Esophagus squamous epithelium (tissue), 5 donors: Measurements from ENCODE around the gene FBXO31. TPM values are rescaled to one million over a fixed set of nuclear protein-coding genes. Genes with fewer than 3 reads are reported as not detected.

Experiments used
- DNase-seq: peaks from one replicate; lab custom pipeline; 2025; lab: John Stamatoyannopoulos, UW
- H3K27ac ChIP-seq, 4 donors: fragments of 200-600 bp; sonication (generic); one replicate each; pipeline ENCODE4 v1.5.1; 2016 to 2019; ENCODE audit warnings: mild to moderate bottlenecking in 1 of 4
- H3K27me3 ChIP-seq, 4 donors: fragments of 200-600 bp; sonication (generic); 1 replicate in 3 of 4; 2 replicates in 1 of 4; pipeline versions ENCODE4 v1.5.1 to v1.6.0; 2017 to 2021; ENCODE audit warnings: antibody characterized with exemption in 1 of 4
- H3K36me3 ChIP-seq, 3 donors: fragments of 200-600 bp; sonication (generic); one replicate each; pipeline ENCODE4 v1.5.1; 2016 to 2019
- H3K4me1 ChIP-seq, 3 donors: fragments of 200-600 bp; sonication (generic); one replicate each; pipeline ENCODE4 v1.5.1; 2017 to 2019
- H3K4me3 ChIP-seq, 4 donors: fragments of 200-600 bp; sonication (generic); 1 replicate in 3 of 4; 2 replicates in 1 of 4; pipeline ENCODE4 v1.5.1; 2016 to 2019; ENCODE audit warnings: mild to moderate bottlenecking in 2 of 4, moderate library complexity in 1 of 4
- H3K9me3 ChIP-seq, 3 donors: fragments of 200-600 bp; sonication (generic); one replicate each; pipeline ENCODE4 v1.5.1; 2016 to 2019
- CTCF ChIP-seq, 6 experiments: fragments of 450-650 bp in 4 of 6; fragments of 200-600 bp in 2 of 6; sonication (generic) in 2 of 6; IDR thresholded peaks; one replicate each; pipeline ENCODE4 v1.5.1; 2016 to 2019; ENCODE audit warnings: antibody characterized with exemption in 6 of 6, mild to moderate bottlenecking in 4 of 6, moderate library complexity in 4 of 6
- POLR2A ChIP-seq, 4 donors: fragments of 450-650 bp; IDR thresholded peaks; one replicate each; pipeline ENCODE4 v1.6.1; 2017; ENCODE audit warnings: antibody characterized with exemption in 4 of 4, mild to moderate bottlenecking in 4 of 4, moderate library complexity in 3 of 4
- WGBS, 2 donors: methylation state at CpG; one replicate each; pipeline ENCODE4 v1.1.5; 2018; 5-methylcytosine and 5-hydroxymethylcytosine counted together
- intact Hi-C: fragments of 100-400 bp; cut with DNase I; formaldehyde crosslinking; loops from one replicate; pipeline ENCODE4 v1.15.0; 2022
- total RNA-seq, 4 donors: library from RNA; depleted of rRNA; stranded (reverse); fragments of >200 nt; gene quantifications; one replicate each; pipeline ENCODE4 v1.1.0, GENCODE V29; 2016
- donor health status: DM: yes; HTN: yes; CAD: no.

The FBXO31 gene
- total RNA-seq, 4 donors from 2014 or later: 18.3 to 43.7 (median 21.2) TPM

DNA sequence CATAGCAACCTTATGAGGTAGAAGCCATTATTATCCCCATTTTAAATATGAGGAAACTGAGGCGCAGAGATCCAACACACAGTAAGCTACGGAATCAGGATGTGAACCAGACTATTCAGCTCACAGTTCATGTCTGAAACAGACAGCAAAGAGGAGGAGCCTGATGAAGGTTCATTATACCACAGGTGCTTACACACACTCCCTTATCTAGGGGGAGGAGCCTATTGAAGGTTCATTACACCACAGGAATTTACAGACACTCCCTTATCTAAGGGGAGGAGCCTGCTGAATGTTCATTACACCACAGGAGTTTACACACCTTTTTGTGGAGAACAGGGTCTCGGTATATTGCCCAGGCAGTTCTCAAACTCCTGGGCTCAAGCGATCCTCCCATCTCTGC, 88.3 kb downstream of the FBXO31 start:
- no peak for TF ChIP-seq CTCF (IDR thresholded peaks at IDR 0.05)
- TF ChIP-seq POLR2A (IDR thresholded peaks at IDR 0.05): no peak
- H3K4me1 ChIP-seq: no peaks in the 10 kb centered on the region
- intact Hi-C loops: no loop called here
- DNase-seq: no peak
- no peak overlapping the region for H3K27ac ChIP-seq
- WGBS, 2 donors: 62 to 69% methylated on average over 4 of the region's 4 CpGs
- no peak overlapping the region for H3K4me3 ChIP-seq
- H3K27me3 ChIP-seq: no peaks in the 10 kb centered on the region
- H3K9me3 ChIP-seq: peaks cover 0 to 4% (median 0%) of the 10 kb centered on the region in 3 donors
- no peaks in the 10 kb centered on the region for H3K36me3 ChIP-seq

- 88 to 99% methylated on average over 3 of the region's 3 CpGs for WGBS, 2 donors
- no peak overlapping the region for H3K27ac ChIP-seq
- H3K27me3 ChIP-seq: no peaks in the 10 kb centered on the region
- no peaks in the 10 kb centered on the region for H3K4me1 ChIP-seq
- peaks cover 0 to 4% (median 0%) of the 10 kb centered on the region in 3 donors for H3K9me3 ChIP-seq
- TF ChIP-seq POLR2A (IDR thresholded peaks at IDR 0.05) (no peak), CTCF (IDR thresholded peaks at IDR 0.05) (no peak)
- intact Hi-C loops: no loop called here
- no peak overlapping the region for H3K4me3 ChIP-seq
- no peaks in the 10 kb centered on the region for H3K36me3 ChIP-seq
- no peak for DNase-seq
Observed at GRCh38 chr16:87293990-87294389, 89.6 kb downstream of the FBXO31 start.

GRCh38 chr16:87291944-87292343, 91.6 kb downstream of the FBXO31 start:
- H3K4me1 ChIP-seq: no peaks in the 10 kb centered on the region
- TF ChIP-seq POLR2A (IDR thresholded peaks at IDR 0.05) (no peak), CTCF (IDR thresholded peaks at IDR 0.05) (no peak)
- no peaks in the 10 kb centered on the region for H3K36me3 ChIP-seq
- no peak for DNase-seq
- WGBS, 2 donors: 64 to 78% methylated on average over 3 to 6 of the region's 6 CpGs
- H3K4me3 ChIP-seq: no peak overlapping the region
- H3K9me3 ChIP-seq: peaks cover 0 to 4% (median 0%) of the 10 kb centered on the region in 3 donors
- H3K27ac ChIP-seq: no peak overlapping the region
- intact Hi-C loops: no loop called here
- no peaks in the 10 kb centered on the region for H3K27me3 ChIP-seq

- no peak overlapping the region for H3K4me3 ChIP-seq
- 67 to 68% methylated on average over 7 of the region's 7 CpGs for WGBS, 2 donors
- H3K27me3 ChIP-seq: no peaks in the 10 kb centered on the region
- intact Hi-C loops: loop anchor here (10.0 kb wide), 1 partner anchor 724 kb away; the partner anchor contains the start of gene FOXC2
- H3K36me3 ChIP-seq: no peaks in the 10 kb centered on the region
- H3K9me3 ChIP-seq: peaks cover 0 to 4% (median 0%) of the 10 kb centered on the region in 3 donors
- no peak for DNase-seq
- H3K27ac ChIP-seq: no peak overlapping the region
- TF ChIP-seq POLR2A (IDR thresholded peaks at IDR 0.05): no peak
- no peak for TF ChIP-seq CTCF (IDR thresholded peaks at IDR 0.05)
- H3K4me1 ChIP-seq: no peaks in the 10 kb centered on the region
Observed at GRCh38 chr16:87288753-87289362, 94.7 kb downstream of the FBXO31 start.

- Histone ChIP-seq H3K9me3 (peaks cover 0 to under 1% (median 0%) of the 10 kb centered on the region in 3 donors), H3K4me3 (no peak overlapping the region), H3K27me3 (no peaks in the 10 kb centered on the region), H3K27ac (no peak overlapping the region), H3K4me1 (no peaks in the 10 kb centered on the region), H3K36me3 (no peaks in the 10 kb centered on the region)
- no peak for DNase-seq
- TF ChIP-seq CTCF (IDR thresholded peaks at IDR 0.05) (no peak), POLR2A (IDR thresholded peaks at IDR 0.05) (no peak)
- 55 to 61% methylated on average over 8 of the region's 8 CpGs for WGBS, 2 donors
- intact Hi-C loops: loop anchor here (10.0 kb wide), 1 partner anchor 722 kb away; the partner anchor contains the start of gene FOXC2
Observed at GRCh38 chr16:87286839-87287626, 96.5 kb downstream of the FBXO31 start.
